Hepatocyte (in vitro differentiated cells): ENCODE measurements around the gene ABCC3. TPM values are rescaled to one million over a fixed set of nuclear protein-coding genes. Genes with fewer than 3 reads are reported as not detected.

Experiments used
- DNase-seq: peaks from one replicate; pipeline ENCODE4 v3.0.0-alpha.2; 2016; ENCODE audit warnings: low spot score
- H2AFZ ChIP-seq: fragments of 200-600 bp; sonication (generic); 2 replicates; pipeline ENCODE4 v1.6.0; 2016; ENCODE audit warnings: antibody characterized with exemption, mild to moderate bottlenecking
- H3K27ac ChIP-seq: fragments of 200-600 bp; sonication (generic); 2 replicates; pipeline ENCODE4 v1.5.1; 2016; ENCODE audit warnings: mild to moderate bottlenecking
- H3K27me3 ChIP-seq: fragments of 200-600 bp; sonication (generic); 2 replicates; pipeline ENCODE4 v1.6.1; 2016
- H3K36me3 ChIP-seq: fragments of 200-600 bp; sonication (generic); replicated peaks from 2 replicates; pipeline ENCODE4 v1.5.1; 2016; ENCODE audit warnings: low read depth; ENCODE audit not compliant: insufficient read depth
- H3K4me1 ChIP-seq: fragments of 200-600 bp; sonication (generic); 2 replicates; pipeline ENCODE4 v1.5.1; 2016; ENCODE audit warnings: mild to moderate bottlenecking, moderate library complexity; ENCODE audit not compliant: insufficient read depth
- H3K4me2 ChIP-seq: fragments of 200-600 bp; sonication (generic); 2 replicates; pipeline ENCODE4 v1.6.0; 2016
- H3K4me3 ChIP-seq: fragments of 200-600 bp; sonication (generic); 2 replicates; pipeline ENCODE4 v1.5.1; 2016; ENCODE audit warnings: mild to moderate bottlenecking
- H3K79me2 ChIP-seq: fragments of 200-600 bp; sonication (generic); 2 replicates; pipeline ENCODE4 v1.6.0; 2017; ENCODE audit warnings: mild to moderate bottlenecking
- H3K9me2 ChIP-seq: fragments of 200-600 bp; sonication (generic); replicated peaks from 2 replicates; pipeline ENCODE4 v1.6.0; 2017; ENCODE audit warnings: mild to moderate bottlenecking; ENCODE audit not compliant: insufficient read depth
- H3K9me3 ChIP-seq: fragments of 200-600 bp; sonication (generic); 2 replicates; pipeline ENCODE4 v1.5.1; 2016; ENCODE audit warnings: low read depth, mild to moderate bottlenecking
- H4K20me1 ChIP-seq: fragments of 200-600 bp; sonication (generic); 2 replicates; pipeline ENCODE4 v1.6.0; 2016; ENCODE audit warnings: mild to moderate bottlenecking; ENCODE audit not compliant: insufficient read depth, poor library complexity, severe bottlenecking
- CTCF ChIP-seq: fragments of 200-600 bp; sonication (generic); IDR thresholded peaks from 2 replicates; pipeline ENCODE4 v1.5.1; 2016; ENCODE audit warnings: antibody characterized with exemption, mild to moderate bottlenecking; ENCODE audit not compliant: poor library complexity
- EZH2 ChIP-seq: fragments of 200-600 bp; sonication (generic); IDR thresholded peaks from 2 replicates; pipeline ENCODE4 v1.6.1; 2016; ENCODE audit warnings: antibody characterized with exemption, mild to moderate bottlenecking, borderline replicate concordance
- EZH2phosphoT487 ChIP-seq: fragments of 200-600 bp; sonication (generic); IDR thresholded peaks from one replicate; pipeline ENCODE4 v1.6.1; 2018; ENCODE audit warnings: antibody characterized with exemption, mild to moderate bottlenecking, low read depth, moderate library complexity; ENCODE audit not compliant: unreplicated experiment, severe bottlenecking
- WGBS: methylation state at CpG from one replicate; pipeline ENCODE4 v1.1.6; 2016; ENCODE audit warnings: low lambda C conversion rate; ENCODE audit errors: missing lambda C conversion rate; 5-methylcytosine and 5-hydroxymethylcytosine counted together
- polyA plus RNA-seq: library from polyadenylated mRNA; unstranded; fragments of >200 nt; fragmentation: Nextera tagmentation; extraction: Ambion mirVana; gene quantifications from 2 replicates; pipeline ENCODE4 v1.2.1, GENCODE V29; 2016
- total RNA-seq: library from RNA; depleted of rRNA; stranded (reverse); fragments of >200 nt; gene quantifications from 2 replicates; pipeline ENCODE4 v1.2.3, GENCODE V29; 2014

Gene ABCC3
- total and polyA plus RNA-seq, 2 experiments from 2014 or later = 16.9 to 18.1 TPM

GRCh38 chr17:50689956-50690886 is 55.5 kb downstream of the ABCC3 start:
- H3K4me2 ChIP-seq = no peak overlapping the region
- no peaks in the 10 kb centered on the region for H3K36me3 ChIP-seq
- TF ChIP-seq CTCF = no peak
- no peak for TF ChIP-seq EZH2
- no peak for TF ChIP-seq EZH2phosphoT487
- no peaks in the 10 kb centered on the region for H3K27me3 ChIP-seq
- no peaks in the 10 kb centered on the region for H4K20me1 ChIP-seq
- H2AFZ ChIP-seq = no peak overlapping the region
- peaks cover 68% of the 10 kb centered on the region for H3K4me1 ChIP-seq
- no peaks in the 10 kb centered on the region for H3K9me3 ChIP-seq
- H3K9me2 ChIP-seq = no peaks in the 10 kb centered on the region
- H3K4me3 ChIP-seq = no peak overlapping the region
- H3K27ac ChIP-seq = peak overlapping the region; percentile 99
- no peak for DNase-seq
- H3K79me2 ChIP-seq = no peaks in the 10 kb centered on the region
- WGBS = 60% methylated on average over 19 of the region's 19 CpGs

- H3K36me3 ChIP-seq = no peaks in the 10 kb centered on the region
- H3K79me2 ChIP-seq = no peaks in the 10 kb centered on the region
- peak overlapping the region; percentile 99 for H3K27ac ChIP-seq
- WGBS = 65% methylated on average over 9 of the region's 9 CpGs
- H3K9me3 ChIP-seq = no peaks in the 10 kb centered on the region
- peak overlapping the region; percentile 62 for H3K4me2 ChIP-seq
- no peaks in the 10 kb centered on the region for H4K20me1 ChIP-seq
- H3K9me2 ChIP-seq = no peaks in the 10 kb centered on the region
- no peak overlapping the region for H2AFZ ChIP-seq
- peaks cover 61% of the 10 kb centered on the region for H3K4me1 ChIP-seq
- DNase-seq = no peak
- H3K4me3 ChIP-seq = no peak overlapping the region
- TF ChIP-seq EZH2phosphoT487 = no peak
- no peak for TF ChIP-seq EZH2
- H3K27me3 ChIP-seq = no peaks in the 10 kb centered on the region
Measured at GRCh38 chr17:50690887-50691549, 56.3 kb downstream of the ABCC3 start.

DNA sequence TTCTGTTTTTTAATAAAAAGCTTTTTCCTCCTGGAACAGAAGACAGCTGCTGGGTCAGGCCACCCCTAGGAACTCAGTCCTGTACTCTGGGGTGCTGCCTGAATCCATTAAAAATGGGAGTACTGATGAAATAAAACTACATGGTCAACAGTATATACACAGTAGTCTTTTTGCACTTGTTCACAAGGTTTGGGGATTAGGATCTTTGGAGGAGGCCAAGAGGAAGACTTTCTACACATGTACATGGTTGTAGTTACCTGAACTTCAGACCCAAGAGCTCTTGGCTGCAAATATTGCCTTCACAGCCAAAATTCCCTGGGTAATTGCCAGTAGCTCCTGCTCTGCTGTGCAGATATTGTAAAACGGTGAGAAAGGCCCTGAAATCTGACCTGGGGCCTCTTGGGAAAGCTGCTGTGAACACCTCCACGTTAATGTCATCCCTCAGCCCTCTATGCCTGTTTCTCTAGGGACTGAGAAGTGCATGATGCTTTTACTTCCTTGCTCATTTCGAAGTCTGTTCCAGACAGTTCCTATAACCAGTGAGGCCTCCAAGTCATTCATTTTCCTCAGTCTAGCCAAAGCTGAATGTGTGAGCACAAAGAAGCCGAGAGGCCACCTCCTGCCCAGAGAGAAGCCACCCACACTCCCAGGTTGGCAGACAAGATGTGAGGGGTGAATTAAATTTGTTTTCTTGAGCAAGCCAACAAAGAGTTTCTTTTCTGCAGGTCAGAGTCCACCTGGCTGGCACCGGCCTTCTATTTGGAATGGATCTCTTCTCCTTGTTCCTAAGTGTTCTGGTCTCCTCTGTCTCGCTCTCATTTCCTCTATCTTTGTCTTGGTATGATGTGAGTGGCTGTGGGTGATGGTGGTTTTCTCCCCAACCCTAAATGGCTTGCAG is 57.1 kb downstream of the ABCC3 start:
- Histone ChIP-seq H3K27me3 (no peaks in the 10 kb centered on the region), H3K27ac (peak overlapping the region; percentile 99)

More for the DNA sequence above, 57.1 kb downstream of the ABCC3 start:
- Histone ChIP-seq H3K9me2 (no peaks in the 10 kb centered on the region), H3K4me2 (peak overlapping the region; percentile 62), H3K4me1 (peaks cover 56% of the 10 kb centered on the region), H4K20me1 (no peaks in the 10 kb centered on the region), H3K4me3 (no peak overlapping the region), H2AFZ (no peak overlapping the region), H3K9me3 (no peaks in the 10 kb centered on the region), H3K36me3 (no peaks in the 10 kb centered on the region), H3K79me2 (no peaks in the 10 kb centered on the region)
- no peak for DNase-seq
- 65% methylated on average over 6 of the region's 6 CpGs for WGBS
- TF ChIP-seq EZH2phosphoT487 = no peak
- TF ChIP-seq CTCF = no peak
